Upper lobe of left lung (tissue), 6 donors: ENCODE measurements around the gene PCDH1. TPM values are rescaled to one million over a fixed set of nuclear protein-coding genes. Genes with fewer than 3 reads are reported as not detected.
A peak's percentile ranks its signal among the peaks of the same experiment; 100 is the strongest.

Source experiments
- ATAC-seq, 2 donors: fragments of 200-7000 bp; cut with Tn5 transposase; one replicate each; pipeline ENCODE4 v1.9.1; 2022; ENCODE audit warnings: mild to moderate bottlenecking in 2 of 2, moderate library complexity in 2 of 2; ENCODE audit not compliant: low FRiP score in 2 of 2
- DNase-seq, 2 donors: peaks; one replicate each; pipeline ENCODE4 v3.0.0-alpha.2; 2019 to 2020
- H3K27ac ChIP-seq, 4 donors: fragments of 200-600 bp; sonication (generic); one replicate each; pipeline ENCODE4 v1.5.1; 2016 to 2019
- H3K27me3 ChIP-seq, 4 donors: fragments of 200-600 bp; sonication (generic); one replicate each; pipeline ENCODE4 v1.5.1; 2017 to 2019
- H3K36me3 ChIP-seq, 4 donors: fragments of 200-600 bp; sonication (generic); one replicate each; pipeline ENCODE4 v1.5.1; 2016 to 2019
- H3K4me1 ChIP-seq, 4 donors: fragments of 200-600 bp; sonication (generic); one replicate each; pipeline ENCODE4 v1.5.1; 2018 to 2019
- H3K4me3 ChIP-seq, 4 donors: fragments of 200-600 bp; sonication (generic); one replicate each; pipeline ENCODE4 v1.5.1; 2017 to 2019; ENCODE audit warnings: mild to moderate bottlenecking in 2 of 4, moderate library complexity in 1 of 4
- H3K9me3 ChIP-seq, 4 donors: fragments of 200-600 bp; sonication (generic); one replicate each; pipeline ENCODE4 v1.5.1; 2018 to 2019
- CTCF ChIP-seq, 6 experiments: fragments of 450-650 bp in 4 of 6; fragments of 200-600 bp in 2 of 6; sonication (generic) in 2 of 6; IDR thresholded peaks; one replicate each; pipeline ENCODE4 v1.5.1; 2016 to 2019; ENCODE audit warnings: antibody characterized with exemption in 6 of 6
- EP300 ChIP-seq, 4 donors: sonication (generic); formaldehyde crosslinking; IDR thresholded peaks; one replicate each; pipeline ENCODE4 v1.5.1; 2017; ENCODE audit warnings: antibody characterized with exemption in 4 of 4, control low read depth in 2 of 4
- POLR2A ChIP-seq, 4 donors: fragments of 450-650 bp; IDR thresholded peaks; one replicate each; pipeline ENCODE4 v1.5.1; 2016 to 2017; ENCODE audit warnings: antibody characterized with exemption in 4 of 4, mild to moderate bottlenecking in 2 of 4
- POLR2AphosphoS5 ChIP-seq, 2 donors: sonication (generic); formaldehyde crosslinking; IDR thresholded peaks; one replicate each; pipeline ENCODE4 v1.5.1; 2017; ENCODE audit warnings: antibody characterized with exemption in 2 of 2
- WGBS, 2 donors: methylation state at CpG; one replicate each; pipeline ENCODE4 v1.1.5; 2017 to 2018; 5-methylcytosine and 5-hydroxymethylcytosine counted together
- total RNA-seq, 6 donors: library from RNA; depleted of rRNA in 4 of 6; stranded (reverse); fragments of >200 nt in 4 of 6; gene quantifications; one replicate each; pipeline versions ENCODE4 v1.1.0 to v1.2.1, GENCODE V29; 2016 to 2021
- donor health status: DM: no; HTN: no; CAD: no; lungs with moderate emphysema.
- donor health status: DM: no; HTN: yes; CAD: no; lungs with severe emphysema.

The PCDH1 gene
- total RNA-seq, 6 donors from 2014 or later, result 41.3 to 133 (median 81.6) TPM

GRCh38 chr5:141877356-141878185, 639 bp downstream of the PCDH1 start:
- Histone ChIP-seq H3K36me3 (no peaks in the 10 kb centered on the region), H3K9me3 (no peaks in the 10 kb centered on the region), H3K4me3 (peak overlapping the region; percentile 63 to 88 (median 78)), H3K27me3 (peaks cover 0 to 17% (median 13%) of the 10 kb centered on the region in 4 donors), H3K4me1 (peaks cover 38 to 97% (median 51%) of the 10 kb centered on the region in 4 donors), H3K27ac (peak overlapping the region; percentile 92 to 93 (median 92))
- ATAC-seq (no peak), DNase-seq (peak in 1 of 2 donors; percentile 85)
- TF ChIP-seq POLR2A (IDR thresholded peaks at IDR 0.05) (peak in 1 of 4 donors; percentile 24), POLR2AphosphoS5 (IDR thresholded peaks at IDR 0.05) (no peak), EP300 (IDR thresholded peaks at IDR 0.05) (no peak)
- WGBS, 2 donors, result 1 to 2% methylated on average over 25 to 54 of the region's 55 CpGs

GRCh38 chr5:141876628-141877355, 1.4 kb downstream of the PCDH1 start:
- no peaks in the 10 kb centered on the region for H3K9me3 ChIP-seq
- TF ChIP-seq EP300 (IDR thresholded peaks at IDR 0.05), result no peak
- no peak for TF ChIP-seq POLR2A (IDR thresholded peaks at IDR 0.05)
- TF ChIP-seq CTCF (IDR thresholded peaks at IDR 0.05), result no peak
- no peak for TF ChIP-seq POLR2AphosphoS5 (IDR thresholded peaks at IDR 0.05)
- peak overlapping the region; percentile 92 to 93 (median 92) for H3K27ac ChIP-seq
- ATAC-seq (no peak), DNase-seq (peak in 1 of 2 donors; percentile 88)
- peaks cover 35 to 97% (median 52%) of the 10 kb centered on the region in 4 donors for H3K4me1 ChIP-seq
- peaks cover 0 to 17% (median 13%) of the 10 kb centered on the region in 4 donors for H3K27me3 ChIP-seq
- H3K4me3 ChIP-seq, result peak overlapping the region; percentile 63 to 88 (median 78)
- no peaks in the 10 kb centered on the region for H3K36me3 ChIP-seq
- WGBS, 2 donors, result 0 to 3% methylated on average over 27 to 42 of the region's 42 CpGs

- 3 to 4% methylated on average over 16 to 30 of the region's 65 CpGs for WGBS, 2 donors
- H3K4me3 ChIP-seq, result peak overlapping the region; percentile 63 to 88 (median 78)
- ATAC-seq (peak in 1 of 2 donors; percentile 32), DNase-seq (peak; percentile 80 to 82)
- H3K9me3 ChIP-seq, result no peaks in the 10 kb centered on the region
- no peaks in the 10 kb centered on the region for H3K36me3 ChIP-seq
- peaks cover 0 to 17% (median 13%) of the 10 kb centered on the region in 4 donors for H3K27me3 ChIP-seq
- peak overlapping the region; percentile 92 to 93 (median 92) for H3K27ac ChIP-seq
- peaks cover 37 to 97% (median 54%) of the 10 kb centered on the region in 4 donors for H3K4me1 ChIP-seq
- TF ChIP-seq CTCF (IDR thresholded peaks at IDR 0.05) (peak in 1 of 6 experiments; percentile 7), POLR2AphosphoS5 (IDR thresholded peaks at IDR 0.05) (peak in 1 of 2 donors; percentile 8), POLR2A (IDR thresholded peaks at IDR 0.05) (peak in 1 of 4 donors; percentile 57), EP300 (IDR thresholded peaks at IDR 0.05) (no peak)
Measured at GRCh38 chr5:141875795-141876627, 2.2 kb downstream of the PCDH1 start.

- peaks cover 34 to 98% (median 58%) of the 10 kb centered on the region in 4 donors for H3K4me1 ChIP-seq
- peak overlapping the region; percentile 92 to 93 (median 92) for H3K27ac ChIP-seq
- no peaks in the 10 kb centered on the region for H3K36me3 ChIP-seq
- TF ChIP-seq CTCF (IDR thresholded peaks at IDR 0.05) (no peak), EP300 (IDR thresholded peaks at IDR 0.05) (no peak), POLR2A (IDR thresholded peaks at IDR 0.05) (no peak), POLR2AphosphoS5 (IDR thresholded peaks at IDR 0.05) (no peak)
- DNase-seq, result no peak
- H3K4me3 ChIP-seq, result peak overlapping the region; percentile 1 to 88 (median 78)
- no peaks in the 10 kb centered on the region for H3K9me3 ChIP-seq
- peaks cover 0 to 17% (median 13%) of the 10 kb centered on the region in 4 donors for H3K27me3 ChIP-seq
- ATAC-seq, result no peak
- WGBS, 2 donors, result 21 to 28% methylated on average over 9 of the region's 9 CpGs
Measured at GRCh38 chr5:141875022-141875740, 3.0 kb downstream of the PCDH1 start.
